Memory B cell (primary cell): ENCODE results near the gene OR11H1.
"Not testable (repeated sequence)": the region's sequence is repeated elsewhere in the genome, so short reads cannot be mapped to it uniquely, and the experiment has no call there.

Source experiments
- ATAC-seq: fragments of 150-1000 bp; cut with Tn5 transposase; 2 replicates; pipeline ENCODE4 v1.10.0; 2021; ENCODE audit warnings: low read depth, mild to moderate bottlenecking, moderate library complexity
- DNase-seq, 2 donors: peaks; one replicate each; pipeline ENCODE4 v3.0.0; 2022; ENCODE audit warnings: low spot score in 2 of 2
- H3K27ac Mint-ChIP-seq: one replicate; pipeline ENCODE4 v1.8.0; 2022; ENCODE audit warnings: mild to moderate bottlenecking, moderate library complexity, mixed read lengths
- H3K27me3 Mint-ChIP-seq: one replicate; pipeline ENCODE4 v1.8.0; 2022; ENCODE audit warnings: mixed read lengths
- H3K36me3 Mint-ChIP-seq: one replicate; pipeline ENCODE4 v1.8.0; 2022; ENCODE audit warnings: mild to moderate bottlenecking, mixed read lengths
- H3K4me1 Mint-ChIP-seq: one replicate; pipeline ENCODE4 v1.8.0; 2022; ENCODE audit warnings: mixed read lengths
- H3K4me3 Mint-ChIP-seq: one replicate; pipeline ENCODE4 v1.8.0; 2022; ENCODE audit warnings: mild to moderate bottlenecking, moderate library complexity, mixed read lengths
- H3K9me3 Mint-ChIP-seq: one replicate; pipeline ENCODE4 v1.8.0; 2022; ENCODE audit warnings: mixed read lengths

Gene OR11H1, protein sequence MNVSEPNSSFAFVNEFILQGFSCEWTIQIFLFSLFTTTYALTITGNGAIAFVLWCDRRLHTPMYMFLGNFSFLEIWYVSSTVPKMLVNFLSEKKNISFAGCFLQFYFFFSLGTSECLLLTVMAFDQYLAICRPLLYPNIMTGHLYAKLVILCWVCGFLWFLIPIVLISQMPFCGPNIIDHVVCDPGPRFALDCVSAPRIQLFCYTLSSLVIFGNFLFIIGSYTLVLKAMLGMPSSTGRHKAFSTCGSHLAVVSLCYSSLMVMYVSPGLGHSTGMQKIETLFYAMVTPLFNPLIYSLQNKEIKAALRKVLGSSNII

DNA sequence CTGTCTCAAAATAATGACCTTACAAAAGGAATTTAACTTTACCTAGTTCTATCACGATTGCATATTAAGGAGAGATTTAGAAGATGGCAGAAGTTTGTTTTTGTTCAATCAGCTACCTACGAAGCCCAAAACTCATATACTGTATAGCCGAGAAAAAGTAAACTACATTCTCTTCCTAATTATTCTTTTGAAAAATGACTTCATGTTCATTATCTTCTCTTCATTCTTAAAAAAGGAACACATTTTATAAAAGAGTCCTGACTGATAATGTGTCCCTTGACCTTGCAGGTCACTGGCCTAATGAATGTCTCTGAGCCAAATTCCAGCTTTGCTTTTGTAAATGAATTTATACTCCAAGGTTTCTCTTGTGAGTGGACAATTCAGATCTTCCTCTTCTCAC lies at the start of gene OR11H1:
Gene OR11H1, plus strand, starts transcription at position 301 of the 400 bp plus-strand sequence. Its CDS starts 0 bp downstream, at position 301.
- not testable (repeated sequence) for H3K9me3 Mint-ChIP-seq, H3K36me3 Mint-ChIP-seq, ATAC-seq, H3K4me1 Mint-ChIP-seq, H3K27ac Mint-ChIP-seq, H3K4me3 Mint-ChIP-seq, DNase-seq, H3K27me3 Mint-ChIP-seq

DNA sequence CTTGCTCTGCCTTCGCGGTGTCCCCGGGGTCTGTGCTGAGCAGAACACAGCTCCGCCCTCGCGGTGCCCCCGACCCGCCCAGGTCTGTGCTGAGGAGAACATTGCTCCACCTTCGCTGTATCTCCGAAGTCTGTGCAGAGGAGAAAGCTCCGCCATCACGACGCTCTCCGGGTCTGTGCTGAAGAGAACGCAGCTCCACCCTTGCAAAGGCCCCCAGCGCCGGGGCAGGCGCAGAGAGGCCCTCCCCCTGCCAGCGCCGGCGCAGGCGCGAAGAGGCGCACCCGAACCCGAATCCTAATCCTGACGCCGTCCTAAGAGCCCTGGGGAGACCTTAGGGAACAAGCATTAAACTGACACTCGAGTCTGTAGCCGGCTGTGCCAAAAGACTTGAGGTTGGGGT lies 18.0 kb upstream of the OR11H1 start:
- H3K27me3 Mint-ChIP-seq = not testable (repeated sequence)

DNA sequence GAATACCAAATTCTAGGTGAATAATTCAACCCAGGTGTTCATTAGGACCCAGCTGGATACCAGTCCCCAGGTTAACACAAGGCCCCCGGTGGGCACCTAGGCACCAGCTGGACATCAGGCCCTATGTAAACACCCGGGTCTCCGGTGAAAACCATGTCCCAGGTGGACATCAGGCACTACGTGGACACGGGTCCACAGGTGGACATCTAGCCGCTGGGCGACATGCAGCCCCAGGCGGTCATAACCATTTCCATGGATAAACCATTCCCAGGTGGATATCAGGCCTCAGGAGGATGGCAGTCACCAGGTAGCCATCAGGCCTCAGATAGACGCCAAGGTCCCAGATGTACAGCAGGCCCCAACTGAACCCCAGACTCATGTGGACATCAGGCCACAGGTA lies 12.1 kb upstream of the OR11H1 start:
- ATAC-seq, H3K9me3 Mint-ChIP-seq, DNase-seq: not testable (repeated sequence)

More for the DNA sequence above, 18.0 kb upstream of the OR11H1 start:
- not testable (repeated sequence) for H3K27ac Mint-ChIP-seq, H3K4me1 Mint-ChIP-seq, H3K9me3 Mint-ChIP-seq, H3K4me3 Mint-ChIP-seq, H3K36me3 Mint-ChIP-seq, DNase-seq, ATAC-seq

DNA sequence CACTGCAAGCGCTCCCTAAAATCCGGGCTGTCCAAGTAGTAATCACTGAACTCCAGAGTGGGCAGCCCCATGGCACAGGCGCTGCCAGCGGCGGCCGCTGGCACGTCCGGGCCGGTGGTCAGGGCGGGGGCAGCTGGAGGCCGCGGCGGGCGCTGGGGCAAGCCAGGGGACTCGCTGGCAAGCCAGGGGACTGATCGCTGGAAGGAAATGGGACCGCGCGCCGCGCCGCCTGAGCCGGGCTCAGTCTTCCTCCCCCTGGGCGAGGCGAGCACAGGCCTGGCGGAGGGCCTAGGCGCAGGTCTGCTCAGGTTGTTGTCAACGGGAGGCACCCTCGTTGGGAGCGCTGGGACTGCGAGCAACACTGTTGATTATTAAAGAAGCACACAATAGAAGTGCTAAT lies 25.8 kb downstream of the OR11H1 start:
- not testable (repeated sequence) for DNase-seq, H3K27me3 Mint-ChIP-seq, H3K4me3 Mint-ChIP-seq, ATAC-seq, H3K36me3 Mint-ChIP-seq, H3K4me1 Mint-ChIP-seq, H3K9me3 Mint-ChIP-seq, H3K27ac Mint-ChIP-seq

More for the DNA sequence above, 12.1 kb upstream of the OR11H1 start:
- H3K4me1 Mint-ChIP-seq, H3K36me3 Mint-ChIP-seq, H3K27ac Mint-ChIP-seq, H3K27me3 Mint-ChIP-seq, H3K4me3 Mint-ChIP-seq: not testable (repeated sequence)

DNA sequence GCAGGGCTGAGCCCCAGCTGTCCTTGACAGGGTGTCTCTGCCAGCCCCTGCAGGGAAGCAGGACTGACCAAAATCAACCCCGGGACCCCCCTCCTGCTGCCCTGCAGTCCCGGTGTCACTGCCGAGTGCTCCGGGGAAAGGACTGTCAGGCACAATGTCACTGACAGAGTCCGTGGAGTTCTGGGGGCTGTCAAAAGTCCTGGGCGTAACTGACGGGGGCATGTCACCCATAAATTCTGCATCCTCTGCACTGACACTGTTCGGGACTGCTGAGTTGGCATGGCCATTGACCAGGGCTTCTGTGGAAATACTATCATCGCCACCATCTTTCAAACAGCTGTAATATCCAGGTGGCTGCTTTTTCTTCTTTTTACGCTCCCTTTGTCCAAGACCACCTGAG lies 35.5 kb downstream of the OR11H1 start:
- H3K9me3 Mint-ChIP-seq, H3K27me3 Mint-ChIP-seq, H3K4me3 Mint-ChIP-seq, H3K27ac Mint-ChIP-seq, ATAC-seq, H3K4me1 Mint-ChIP-seq, H3K36me3 Mint-ChIP-seq, DNase-seq: not testable (repeated sequence)

DNA sequence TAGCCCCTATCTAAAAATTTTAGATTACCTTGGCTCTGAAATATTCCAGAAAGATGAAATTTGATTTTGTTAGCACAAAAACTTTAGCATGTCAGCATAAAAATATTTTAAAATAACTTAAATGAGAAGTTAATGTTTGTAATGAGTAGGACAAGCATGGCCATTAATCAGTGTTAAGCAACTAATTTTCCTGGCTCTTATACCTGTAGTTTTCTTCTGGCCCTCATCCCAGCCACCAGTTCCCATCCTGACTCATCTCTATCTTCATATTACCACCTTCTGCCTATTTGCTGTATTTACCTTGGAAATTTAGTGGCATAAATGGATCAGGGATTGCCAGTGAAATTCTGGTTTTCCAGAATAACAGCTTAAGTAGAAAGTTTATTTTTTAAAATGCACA lies 37.1 kb downstream of the OR11H1 start:
- not testable (repeated sequence) for ATAC-seq, H3K9me3 Mint-ChIP-seq, H3K4me3 Mint-ChIP-seq, H3K4me1 Mint-ChIP-seq, DNase-seq, H3K27me3 Mint-ChIP-seq, H3K27ac Mint-ChIP-seq, H3K36me3 Mint-ChIP-seq
